PC-3 (cell line): ENCODE data around the gene AARS1.

ENCODE experiments used
- CTCF ChIP-seq: fragments of 300-600 bp; sonication (generic); conservative IDR thresholded peaks from 2 replicates; pipeline ENCODE4 v1.5.1; 2017; ENCODE audit warnings: antibody characterized with exemption, low read depth, mild to moderate bottlenecking, low read length
- EZH2 ChIP-seq: fragments of 300-600 bp; sonication (generic); IDR thresholded peaks from one replicate; pipeline ENCODE4 v1.6.1; 2017; ENCODE audit warnings: antibody characterized with exemption, mild to moderate bottlenecking, low read length; ENCODE audit not compliant: unreplicated experiment

DNA sequence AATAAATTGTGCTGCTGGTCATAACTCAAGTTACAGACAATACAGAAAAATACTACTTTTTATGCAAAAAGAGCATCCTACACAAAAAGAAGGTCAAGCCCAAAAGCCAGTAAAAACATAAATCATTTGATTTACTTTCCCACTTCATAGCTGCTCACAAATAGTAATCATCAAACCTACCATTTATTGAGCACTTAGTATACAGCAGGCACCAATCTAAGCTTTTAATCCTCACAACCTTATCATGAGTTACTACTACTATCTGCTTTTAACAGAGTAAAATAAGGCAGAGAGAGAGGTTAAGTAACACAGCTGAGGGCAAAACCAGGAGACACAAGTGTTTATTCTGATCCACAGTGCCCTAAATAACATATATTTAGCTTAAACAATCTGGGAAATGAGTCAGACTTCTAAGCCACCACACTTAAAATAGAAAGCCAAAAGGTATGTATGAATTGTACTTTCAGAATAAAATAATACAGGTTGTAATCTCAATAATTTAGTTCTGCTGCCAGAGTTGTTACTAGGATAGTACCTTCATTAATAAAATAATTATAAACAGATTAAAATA lies 1.7 kb upstream of the AARS1 start:
- TF ChIP-seq CTCF (no peak), EZH2 (no peak)
